ENCODE measurements around the gene PTPRK. TPM values are rescaled to one million over a fixed set of nuclear protein-coding genes. Genes with fewer than 3 reads are reported as not detected.

PTPRK gene
- total RNA-seq, 1 experiment from 2014 or later: 34.2 TPM

DNA sequence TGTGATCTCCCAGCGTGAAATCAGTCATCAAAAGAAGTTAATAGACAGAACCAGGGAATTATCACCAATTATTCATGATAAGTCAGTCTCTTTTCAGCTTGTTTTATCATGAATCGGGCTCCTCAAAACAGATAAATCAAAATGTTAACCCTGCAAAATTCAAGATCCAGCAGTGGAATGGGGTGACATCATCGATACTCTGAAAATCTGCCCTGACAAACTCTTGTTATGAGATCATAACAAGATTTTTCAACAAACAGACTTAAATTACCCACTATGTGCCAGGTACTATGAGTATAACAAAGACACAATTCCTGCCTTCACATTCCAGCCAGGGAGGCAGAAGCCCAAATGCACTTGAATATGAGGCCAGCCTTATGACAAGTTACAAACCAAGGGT, 64.4 kb downstream of the PTPRK start:
- H3K4me3 ChIP-seq (replicated peaks in 1 of 2; ENCODE audit: low read depth in 1 of 2, low read length in 2 of 2): no peak overlapping the region
- no peaks in the 10 kb centered on the region for H3K4me1 ChIP-seq (ENCODE audit: control insufficient read depth in 1 of 2, insufficient read depth in 2 of 2, low read length in 2 of 2)
- ChIA-PET CTCF (no interaction called here), POLR2A (no interaction called here), RAD21 (ENCODE audit: low non-redundant PET in 1 of 2, low total read pairs in 2 of 2, uncharacterized antibody in 2 of 2, unreplicated experiment in 2 of 2) (no interaction called here)
- no peak overlapping the region for H3K4me2 ChIP-seq (ENCODE audit: low read length)
- H3K9me2 ChIP-seq (ENCODE audit: insufficient read depth): no peaks in the 10 kb centered on the region
- H3K27me3 ChIP-seq (ENCODE audit: insufficient read depth, low read length): no peaks in the 10 kb centered on the region
- TF ChIP-seq, protein P1, sequence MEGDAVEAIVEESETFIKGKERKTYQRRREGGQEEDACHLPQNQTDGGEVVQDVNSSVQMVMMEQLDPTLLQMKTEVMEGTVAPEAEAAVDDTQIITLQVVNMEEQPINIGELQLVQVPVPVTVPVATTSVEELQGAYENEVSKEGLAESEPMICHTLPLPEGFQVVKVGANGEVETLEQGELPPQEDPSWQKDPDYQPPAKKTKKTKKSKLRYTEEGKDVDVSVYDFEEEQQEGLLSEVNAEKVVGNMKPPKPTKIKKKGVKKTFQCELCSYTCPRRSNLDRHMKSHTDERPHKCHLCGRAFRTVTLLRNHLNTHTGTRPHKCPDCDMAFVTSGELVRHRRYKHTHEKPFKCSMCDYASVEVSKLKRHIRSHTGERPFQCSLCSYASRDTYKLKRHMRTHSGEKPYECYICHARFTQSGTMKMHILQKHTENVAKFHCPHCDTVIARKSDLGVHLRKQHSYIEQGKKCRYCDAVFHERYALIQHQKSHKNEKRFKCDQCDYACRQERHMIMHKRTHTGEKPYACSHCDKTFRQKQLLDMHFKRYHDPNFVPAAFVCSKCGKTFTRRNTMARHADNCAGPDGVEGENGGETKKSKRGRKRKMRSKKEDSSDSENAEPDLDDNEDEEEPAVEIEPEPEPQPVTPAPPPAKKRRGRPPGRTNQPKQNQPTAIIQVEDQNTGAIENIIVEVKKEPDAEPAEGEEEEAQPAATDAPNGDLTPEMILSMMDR (IDR thresholded peaks at IDR 0.05 in 2 of 3, conservative IDR thresholded peaks at IDR 0.05 in 1 of 3; ENCODE audit: borderline replicate concordance in 1 of 3, insufficient read depth in 1 of 3, low read depth in 2 of 3, low read length in 2 of 3): no peak
- TF ChIP-seq CEBPB (IDR thresholded peaks at IDR 0.05; ENCODE audit: low read depth) (no peak), POLR2AphosphoS5 (IDR thresholded peaks at IDR 0.05; ENCODE audit: low read depth, low read length) (no peak), RAD21 (IDR thresholded peaks at IDR 0.05; ENCODE audit: low read depth) (no peak), REST (IDR thresholded peaks at IDR 0.05; ENCODE audit: low read depth) (no peak), FOSL1 (IDR thresholded peaks at IDR 0.05; ENCODE audit: low read depth) (no peak), ZFX (IDR thresholded peaks at IDR 0.05) (no peak), EZH2phosphoT487 (IDR thresholded peaks at IDR 0.05; ENCODE audit: borderline replicate concordance) (no peak), YY1 (IDR thresholded peaks at IDR 0.05; ENCODE audit: extremely low read depth, insufficient replicate concordance, low read depth, low read length) (no peak), ZNF274 (IDR thresholded peaks at IDR 0.05; ENCODE audit: low read depth, low read length) (no peak), ZBTB33 (IDR thresholded peaks at IDR 0.05; ENCODE audit: extremely low read depth, insufficient replicate concordance, low read length) (no peak), TCF7L2 (IDR thresholded peaks at IDR 0.05; ENCODE audit: borderline replicate concordance, extremely low read depth, insufficient read depth, insufficient read length) (no peak), ATF3 (IDR thresholded peaks at IDR 0.05) (no peak), CBX3 (IDR thresholded peaks at IDR 0.05; ENCODE audit: low read depth) (no peak), POLR2A (IDR thresholded peaks at IDR 0.05; ENCODE audit: borderline replicate concordance, extremely low read depth, insufficient read depth, insufficient read length) (no peak), JUND (IDR thresholded peaks at IDR 0.05) (no peak)
- H2AFZ ChIP-seq (ENCODE audit: low read depth, low read length, poor library complexity, severe bottlenecking): no peak overlapping the region
- H3K36me3 ChIP-seq (ENCODE audit: control insufficient read depth in 1 of 2, insufficient read depth in 2 of 2, low read length in 2 of 2): no peaks in the 10 kb centered on the region
- H3K27ac ChIP-seq (ENCODE audit: low read depth, low read length): no peak overlapping the region
- H3K9ac ChIP-seq (ENCODE audit: low read length): no peak overlapping the region
- H3K9me3 ChIP-seq (ENCODE audit: control insufficient read depth in 1 of 2, insufficient read depth in 1 of 2, low read depth in 1 of 2, low read length in 2 of 2): no peaks in the 10 kb centered on the region
- intact Hi-C loops (cut with micrococcal nuclease): no loop called here
- no peak for DNase-seq (ENCODE audit: low read depth, low spot score)
- H3K79me2 ChIP-seq (ENCODE audit: insufficient read depth, low read length): no peaks in the 10 kb centered on the region
- ATAC-seq: no peak
- BruUV-seq (replicated peaks): no TSS peak
- no peaks in the 10 kb centered on the region for H4K20me1 ChIP-seq (ENCODE audit: insufficient read depth)
